UCSD-AML1 (cell line): ENCODE data around the gene RHOB.
"Not testable (repeated sequence)": the region's sequence is repeated elsewhere in the genome, so short reads cannot be mapped to it uniquely, and the experiment has no call there.

Experiments used
- DNase-seq: peaks from one replicate; lab custom pipeline; 2025; ENCODE audit not compliant: unreplicated experiment; lab: John Stamatoyannopoulos, UW

Gene RHOB

DNA sequence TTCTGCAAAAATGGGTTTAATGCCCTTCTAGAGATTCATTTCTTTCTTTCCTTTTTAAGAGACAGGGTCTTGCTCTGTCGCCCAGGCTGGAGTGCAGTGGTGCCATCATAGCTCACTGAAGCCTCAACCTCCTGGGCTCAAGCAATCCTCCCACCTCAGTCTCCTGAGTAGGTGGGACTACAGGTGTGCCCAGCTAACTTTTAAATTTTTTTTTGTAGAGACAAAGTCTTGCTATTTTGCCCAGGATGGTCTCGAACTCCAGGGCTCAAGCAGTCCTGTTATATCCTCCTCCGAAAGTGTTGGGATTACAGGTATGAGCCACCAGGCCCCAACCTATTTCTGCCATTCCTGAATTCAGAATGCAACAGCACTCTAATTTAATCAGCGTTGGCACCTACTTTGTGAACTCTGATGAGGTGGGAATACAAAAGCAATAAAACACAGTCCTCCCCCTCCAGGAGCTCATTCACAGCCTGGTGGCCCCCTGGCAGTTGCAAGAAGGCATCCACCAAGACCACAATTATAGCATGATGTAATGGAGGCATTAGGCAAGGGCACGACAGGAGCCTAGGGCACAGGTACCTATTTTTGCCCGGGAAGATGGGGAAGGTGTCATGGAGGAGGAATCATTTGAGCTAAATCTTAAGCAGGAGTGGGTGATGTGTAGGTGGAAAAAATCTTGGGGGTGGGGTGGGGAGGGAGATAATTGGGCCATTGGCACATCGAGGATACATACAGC, 5.1 kb downstream of the RHOB start:
- no peak for DNase-seq

GRCh38 chr2:20452551-20452950, 5.7 kb downstream of the RHOB start:
- DNase-seq, result no peak

GRCh38 chr2:20453087-20453486, 6.2 kb downstream of the RHOB start:
- DNase-seq, result no peak

DNA sequence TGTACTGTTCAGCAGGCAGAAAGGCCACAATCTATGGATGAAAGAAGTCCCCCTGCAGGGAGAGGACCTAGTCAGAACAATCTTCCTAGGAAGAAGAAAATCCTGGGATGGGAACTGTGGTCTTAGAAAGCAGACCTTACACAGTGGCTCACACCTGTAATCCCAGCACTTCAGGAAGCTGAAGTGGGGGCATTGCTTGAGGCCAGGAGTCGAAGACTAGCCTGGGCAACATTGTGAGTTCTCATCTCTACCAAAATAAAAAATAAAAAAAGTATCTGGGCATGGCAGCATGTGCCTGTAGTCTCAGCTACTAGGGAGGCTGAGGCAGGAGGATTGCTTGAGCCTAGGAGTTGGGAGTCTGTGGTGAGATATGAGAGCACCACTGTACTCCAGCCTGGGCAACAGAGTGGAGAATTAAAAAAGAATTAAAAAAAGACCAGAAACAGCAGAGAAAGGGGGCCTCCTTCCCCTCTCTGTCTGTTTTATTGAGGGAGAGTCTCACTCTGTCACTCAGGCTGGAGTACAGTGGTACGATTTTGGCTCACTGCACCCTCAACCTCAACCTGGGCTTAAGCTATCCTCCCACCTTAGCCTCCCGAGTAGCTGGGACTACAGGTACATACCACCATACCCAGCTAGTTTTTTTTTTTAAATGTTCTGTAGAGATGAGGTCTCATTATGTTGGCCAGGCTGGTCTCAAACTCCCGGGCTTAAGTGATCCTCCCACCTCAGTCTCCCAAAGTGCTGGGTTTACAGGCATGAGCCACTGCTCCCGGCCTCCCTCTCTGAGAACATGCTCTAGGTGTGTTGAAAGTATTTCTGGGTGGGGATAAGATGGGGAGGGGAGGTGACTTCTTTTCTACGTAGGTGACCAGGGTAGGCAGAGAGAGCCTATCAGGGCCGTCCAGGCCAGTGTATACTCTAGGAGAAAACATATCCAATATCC, 7.4 kb downstream of the RHOB start:
- DNase-seq, result no peak

GRCh38 chr2:20455076-20455587, 8.3 kb downstream of the RHOB start:
- no peak for DNase-seq

GRCh38 chr2:20456116-20456571, 9.3 kb downstream of the RHOB start:
- DNase-seq, result no peak

GRCh38 chr2:20456636-20457426, 10.0 kb downstream of the RHOB start:
- no peak for DNase-seq

GRCh38 chr2:20457661-20458630, 11.1 kb downstream of the RHOB start:
- DNase-seq, result no peak

DNA sequence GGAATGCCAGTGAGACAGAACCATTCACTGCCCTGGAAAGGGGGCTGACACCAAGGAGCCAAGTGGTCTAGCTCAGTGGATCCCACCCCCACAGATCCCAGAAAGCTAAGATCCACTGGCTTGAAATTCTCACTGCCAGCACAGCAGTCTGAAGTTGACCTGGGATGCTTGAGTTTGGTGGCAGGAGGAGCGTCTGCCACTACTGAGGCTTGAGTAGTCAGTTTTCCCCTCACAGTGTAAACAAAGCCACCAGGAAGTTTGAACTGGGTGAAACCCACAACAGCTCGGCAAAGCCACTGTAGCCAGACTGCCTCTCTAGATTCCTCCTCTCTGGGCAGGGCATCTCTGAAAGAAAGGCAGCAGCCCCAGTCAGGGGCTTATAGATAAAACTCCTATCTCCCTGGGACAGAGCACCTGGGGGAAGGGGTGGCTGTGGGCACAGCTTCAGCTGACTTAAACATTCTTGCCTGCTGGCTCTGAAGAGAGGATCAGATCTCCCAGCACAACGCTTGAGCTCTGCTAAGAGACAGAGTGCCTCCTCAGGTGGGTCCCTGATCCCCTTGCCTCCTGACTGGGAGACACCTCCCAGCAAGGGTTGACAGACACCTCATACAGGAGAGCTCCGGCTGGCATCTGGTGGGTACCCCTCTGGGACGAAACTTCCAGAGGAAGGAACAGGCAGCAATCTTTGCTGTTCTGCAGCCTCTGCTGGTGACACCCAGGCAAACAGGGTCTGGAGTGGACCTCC, 12.0 kb downstream of the RHOB start:
- DNase-seq, result not testable (repeated sequence)

DNA sequence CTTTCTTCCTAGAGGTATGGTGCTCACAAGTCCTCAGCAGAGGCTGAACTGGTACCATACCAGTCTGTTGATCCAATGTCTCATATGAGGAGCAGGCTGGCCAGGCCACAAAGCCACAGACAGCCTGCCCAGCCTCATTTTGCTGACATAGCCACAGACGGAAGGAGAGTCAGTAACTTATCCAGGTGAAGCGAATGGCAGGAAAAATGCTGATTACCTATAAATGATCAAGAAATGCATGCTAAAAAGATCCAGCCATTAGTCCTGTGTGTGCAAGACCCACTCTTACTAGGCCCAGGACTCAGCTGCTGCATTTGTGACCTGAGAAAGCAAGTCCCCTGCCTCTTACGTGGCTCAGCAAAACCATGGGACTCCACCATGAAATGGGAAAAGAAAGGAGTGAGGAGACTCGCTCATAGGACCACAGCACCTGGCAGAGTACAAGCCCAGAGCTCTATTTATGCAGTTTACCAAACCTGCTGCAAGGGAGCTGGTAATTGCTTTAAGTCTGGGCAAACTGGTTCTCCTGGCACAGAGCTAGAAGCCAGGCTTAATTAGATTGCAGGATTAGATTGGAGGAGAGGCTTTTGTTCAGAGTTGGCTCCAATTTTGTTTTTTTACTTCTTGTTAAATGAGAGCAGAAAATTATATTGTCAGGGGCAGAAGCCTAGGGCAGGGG, 19.0 kb downstream of the RHOB start:
- no peak for DNase-seq

- DNase-seq, result no peak
Measured at GRCh38 chr2:20467789-20468548, 21.1 kb downstream of the RHOB start.

DNA sequence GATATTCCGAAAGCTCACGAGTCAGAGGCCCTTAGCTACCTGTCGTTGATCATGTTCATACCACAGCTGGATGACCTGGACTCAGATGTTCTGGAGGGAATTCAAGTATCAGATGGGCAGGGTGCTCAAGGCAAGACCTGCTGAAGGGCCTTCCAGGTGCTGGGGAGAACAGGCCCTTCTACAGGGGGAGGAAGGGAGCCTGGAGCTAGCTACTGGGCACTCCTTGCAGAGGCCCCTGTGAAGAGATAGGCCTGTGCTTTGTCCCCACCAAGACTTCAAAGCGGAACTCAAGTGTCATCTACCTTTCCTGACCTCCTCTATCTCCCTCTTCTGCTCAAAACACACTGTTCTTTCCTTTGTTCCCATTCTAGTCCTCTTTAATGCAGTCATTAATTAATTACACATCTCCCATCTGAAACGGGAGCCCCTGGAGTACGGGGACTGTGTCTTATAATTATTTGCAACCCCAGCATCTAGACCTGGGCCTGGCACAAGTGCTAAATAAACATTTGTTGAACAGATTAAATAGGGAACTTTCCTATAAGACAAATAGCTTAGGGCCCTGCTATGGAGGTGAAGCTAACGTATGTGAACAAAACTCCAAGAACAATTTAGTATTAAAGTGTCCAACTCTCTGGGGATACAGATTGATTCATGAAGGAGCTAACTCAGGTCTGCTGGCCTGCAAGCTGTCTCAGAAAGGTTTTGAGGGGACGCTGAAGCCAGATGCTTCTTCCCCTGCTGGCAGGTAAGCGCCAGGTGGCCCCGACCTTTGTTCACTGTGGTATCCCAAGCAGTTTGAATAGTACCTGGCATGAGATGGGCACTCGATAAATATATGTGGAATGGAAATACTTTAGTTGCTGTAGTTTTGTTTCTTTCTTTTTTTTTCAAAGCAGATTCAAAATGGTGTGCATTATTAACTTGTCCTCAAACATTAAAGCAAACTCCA, 22.0 kb downstream of the RHOB start:
- no peak for DNase-seq

- DNase-seq, result no peak
Measured at GRCh38 chr2:20469595-20469994, 22.7 kb downstream of the RHOB start.

DNA sequence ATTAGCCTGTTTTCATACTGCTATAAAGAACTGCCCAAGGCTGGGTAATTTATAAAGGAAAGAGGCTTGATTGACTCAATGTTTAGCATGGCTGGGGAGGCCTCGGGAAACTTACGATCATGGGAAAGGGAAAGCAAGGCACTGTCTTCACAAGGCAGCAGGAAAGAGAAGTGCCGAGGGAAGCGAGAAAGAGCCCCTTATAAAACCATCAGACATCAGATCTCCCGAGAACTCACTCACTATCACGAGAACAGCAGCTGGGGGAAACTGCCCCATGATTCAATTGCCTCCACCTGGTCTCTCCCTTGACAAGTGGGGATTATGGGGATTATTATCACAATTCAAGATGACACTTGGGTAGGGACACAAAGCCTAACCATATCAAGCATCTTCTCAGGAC, 23.3 kb downstream of the RHOB start:
- DNase-seq, result no peak

- DNase-seq, result no peak
Measured at GRCh38 chr2:20471148-20471547, 24.3 kb downstream of the RHOB start.

GRCh38 chr2:20471902-20472559, 25.2 kb downstream of the RHOB start:
- DNase-seq, result no peak
